ENCODE measurements around the gene ZXDA. TPM values are rescaled to one million over a fixed set of nuclear protein-coding genes. Genes with fewer than 3 reads are reported as not detected.

Gene ZXDA
- total and polyA plus RNA-seq, 3 experiments from 2014 or later = 3.9 to 4.3 (median 4.2) TPM

Other genes starting within 250 kb of the ZXDA start
- not detected for gene NLRP2B, start 230.2 kb downstream of the ZXDA start, total RNA-seq
- gene NLRP2B, start 230.2 kb downstream of the ZXDA start, polyA plus RNA-seq = not detected